Measurements from ENCODE around the gene IL4I1. TPM values are rescaled to one million over a fixed set of nuclear protein-coding genes. Genes with fewer than 3 reads are reported as not detected.
A peak's percentile ranks its signal among the peaks of the same experiment; 100 is the strongest.

The IL4I1 gene
- total and polyA plus RNA-seq, 2 of the 8 experiments (the other 6 are each of a cell fraction or from before 2014, with no cell fraction given), result 0.41 to 0.76 TPM

DNA sequence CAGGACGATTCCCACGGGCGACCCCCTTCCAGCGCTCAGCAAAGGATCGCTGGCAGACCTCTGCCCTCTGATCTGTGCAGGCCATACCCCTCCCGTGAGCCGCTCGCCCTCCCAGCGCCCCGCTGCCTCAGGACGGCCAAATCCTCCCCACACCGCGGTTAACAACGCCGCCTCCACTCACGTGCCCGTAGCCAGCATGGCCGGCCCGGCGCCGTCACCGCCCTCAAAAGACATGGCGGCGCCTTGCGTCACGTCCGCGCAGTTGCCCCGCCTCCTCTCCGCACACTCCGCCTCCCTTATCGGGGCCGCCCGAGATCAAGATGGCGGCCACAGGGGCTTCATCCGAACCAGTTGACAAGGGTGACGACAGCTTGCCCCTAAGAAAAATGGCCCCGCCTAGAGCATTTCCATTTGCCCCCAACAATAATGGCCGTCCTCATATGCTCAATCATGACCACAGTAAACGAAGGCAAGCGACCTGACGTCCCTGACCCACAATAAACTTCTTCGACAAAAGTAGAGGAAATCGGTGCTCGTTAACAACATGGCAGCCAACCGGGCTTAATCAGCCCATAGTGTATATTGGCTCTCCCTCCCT, 20.2 kb downstream of the IL4I1 start:
- POLR2A ChIA-PET (ENCODE audit: partially characterized antibody), result interaction anchor here (0.8 to 6.2 kb wide), 21 partner anchors 10 to 377 kb away, joined by 3 to 76 read pairs (median 5); partner anchors contain the start of genes ATF5, CPT1C, MED25 and NUP62
- H2BK12ac ChIP-seq (ENCODE audit: low read depth, low read length), result peak overlapping the region; percentile 99
- peaks cover 19% of the 10 kb centered on the region for H3K79me1 ChIP-seq (ENCODE audit: low read depth, low read length)
- H3K4me2 ChIP-seq (ENCODE audit: insufficient read depth in 1 of 2, low read depth in 2 of 2, low read length in 2 of 2), result peak overlapping the region; percentile 90 to 92
- H4K20me1 ChIP-seq (replicated peaks in 1 of 2; ENCODE audit: control insufficient read depth in 1 of 2, insufficient read depth in 2 of 2, low read length in 2 of 2), result peaks cover 5 to 7% of the 10 kb centered on the region in 2 experiments
- CTCF ChIA-PET (ENCODE audit: partially characterized antibody), result interaction anchor here (0.6 to 1.8 kb wide), 3 partner anchors 11 to 14 kb away, joined by 3 to 6 read pairs (median 3); no protein-coding TSS in a partner anchor
- peak overlapping the region; percentile 93 for H3K56ac ChIP-seq (replicated peaks; ENCODE audit: insufficient read length, low read depth, low read length)
- peak overlapping the region; percentile 98 for H2AFZ ChIP-seq (ENCODE audit: low read length)
- H2BK20ac ChIP-seq (ENCODE audit: low read length), result 0 out of 2 replicates have a peak overlapping the region, but pooled peaks have one; percentile 87
- WGBS, 2 experiments (ENCODE audit: extremely low coverage in 1 of 2, insufficient coverage in 1 of 2, insufficient read length in 1 of 2, insufficient replicate concordance in 2 of 2, low coverage in 1 of 2, low lambda C conversion rate in 2 of 2, missing lambda C conversion rate in 1 of 2), result 2% methylated on average over 40 of the region's 46 CpGs; no CpG with 5 or more reads in 1 of the 2 experiments
- H2BK5ac ChIP-seq (ENCODE audit: low read depth, low read length), result peak overlapping the region; percentile 100
- H3K23ac ChIP-seq (ENCODE audit: insufficient read length), result no peak overlapping the region
- H4K91ac ChIP-seq (replicated peaks; ENCODE audit: insufficient read length, low read length), result peak overlapping the region; percentile 97
- peak overlapping the region; percentile 89 for H3K4ac ChIP-seq (replicated peaks; ENCODE audit: insufficient read length, low read depth, low read length)
- peak overlapping the region; percentile 94 to 99 (median 98) for H3K9ac ChIP-seq (replicated peaks in 1 of 4; ENCODE audit: extremely low read depth in 1 of 4, low read depth in 3 of 4, low read length in 3 of 4)
- H3K4me1 ChIP-seq (replicated peaks in 1 of 4; ENCODE audit: control insufficient read depth in 3 of 4, insufficient read depth in 4 of 4, low read length in 3 of 4), result peaks cover 0 to 13% (median 7%) of the 10 kb centered on the region in 4 experiments; a peak in 6 of 7 replicates
- FAIRE-seq, result no peak
- H3K27ac ChIP-seq (ENCODE audit: low read depth, low read length), result peak overlapping the region; percentile 99
- peak overlapping the region; percentile 44 for H2BK120ac ChIP-seq (replicated peaks; ENCODE audit: low read depth, low read length)
- peak overlapping the region; percentile 97; the same call in 1 of the 2 replicates for H2BK15ac ChIP-seq (ENCODE audit: low read length)
- H3K9me3 ChIP-seq (ENCODE audit: insufficient read depth in 2 of 2, low read depth in 1 of 2, low read length in 1 of 2), result no peaks in the 10 kb centered on the region
- H3K4me3 ChIP-seq (ENCODE audit: extremely low read depth in 1 of 4, insufficient read depth in 2 of 4, low read depth in 3 of 4, low read length in 4 of 4), result peak overlapping the region; percentile 90 to 95 (median 92)
- no peaks in the 10 kb centered on the region for H3K27me3 ChIP-seq (replicated peaks in 1 of 4; ENCODE audit: control insufficient read depth in 3 of 4, extremely low read depth in 1 of 4, insufficient read depth in 3 of 4, low read length in 3 of 4)
- H3K23me2 ChIP-seq (ENCODE audit: low read depth, low read length), result peaks cover 16% of the 10 kb centered on the region
- peak overlapping the region; percentile 97 for H4K5ac ChIP-seq (ENCODE audit: insufficient read length, low read depth, low read length)
- H3K14ac ChIP-seq (ENCODE audit: insufficient read length), result no peak overlapping the region
- peaks cover 5 to 22% (median 18%) of the 10 kb centered on the region in 4 experiments for H3K36me3 ChIP-seq (ENCODE audit: control insufficient read depth in 2 of 4, insufficient read depth in 4 of 4, low read length in 3 of 4)
- H2AK5ac ChIP-seq (ENCODE audit: low read depth, low read length), result peak overlapping the region; percentile 86; the same call in 1 of the 2 replicates
- H4K8ac ChIP-seq (ENCODE audit: extremely low read depth, insufficient read depth, low read length), result peak overlapping the region; percentile 99; the same call in 1 of the 2 replicates
- H3K18ac ChIP-seq (ENCODE audit: extremely low read depth, low read length), result peak overlapping the region; percentile 94
- H3K79me2 ChIP-seq (ENCODE audit: control insufficient read depth in 1 of 2, insufficient read depth in 2 of 2, low read length in 2 of 2), result peaks cover 0 to 30% of the 10 kb centered on the region in 2 experiments; a peak in 2 of 4 replicates
- DNase-seq (ENCODE audit: low read depth in 1 of 2, low spot score in 2 of 2), result peak; percentile 95 to 96
- TF ChIP-seq CEBPB (IDR thresholded peaks at IDR 0.05; ENCODE audit: low read depth, low read length), result peak; percentile 77
- TF ChIP-seq CBX8 (IDR thresholded peaks at IDR 0.05; ENCODE audit: borderline replicate concordance, low read depth, low read length), result no peak
- TF ChIP-seq TEAD4 (IDR thresholded peaks at IDR 0.05; ENCODE audit: low read depth, low read length), result no peak
- TF ChIP-seq RAD21 (IDR thresholded peaks at IDR 0.05 in 1 of 2, conservative IDR thresholded peaks at IDR 0.05 in 1 of 2; ENCODE audit: low read depth in 2 of 2, low read length in 2 of 2), result no peak
- TF ChIP-seq E2F6 (IDR thresholded peaks at IDR 0.05), result peak; percentile 31; the same call in 1 of the 2 replicates
- TF ChIP-seq KDM4A (IDR thresholded peaks at IDR 0.05; ENCODE audit: low read depth, low read length, severe bottlenecking), result peak; percentile 21
- no peak for TF ChIP-seq CTCF (IDR thresholded peaks at IDR 0.05; ENCODE audit: control extremely low read depth in 1 of 3, insufficient read depth in 1 of 3, low read depth in 1 of 3, low read length in 3 of 3)

All from H1 (cell line).